ENCODE results near the gene CTAG2. TPM values are rescaled to one million over a fixed set of nuclear protein-coding genes. Genes with fewer than 3 reads are reported as not detected.
"Not testable (repeated sequence)": the region's sequence is repeated elsewhere in the genome, so short reads cannot be mapped to it uniquely, and the experiment has no call there.

The CTAG2 gene
- total RNA-seq, 4 donors from 2014 or later, result not detected

DNA sequence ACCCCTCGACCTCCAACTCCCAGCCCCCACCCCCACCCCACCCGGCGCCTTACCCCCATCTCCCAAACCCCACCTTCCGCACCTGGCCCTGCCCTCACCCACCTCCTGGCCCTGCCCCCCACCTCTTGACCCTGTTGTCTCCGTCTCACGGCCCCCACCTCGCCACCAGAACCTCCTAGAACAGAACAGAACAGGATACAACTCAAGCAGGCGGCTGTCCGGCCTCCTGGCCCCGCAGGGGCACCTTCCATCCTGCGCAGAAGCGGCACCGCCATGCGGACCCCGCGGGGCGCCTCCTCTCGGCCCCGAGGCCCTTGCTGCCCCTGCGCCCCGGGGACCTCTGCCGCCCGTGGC, 354 bp downstream of the CTAG2 start:
- 97% methylated on average over 22 of the region's 23 CpGs for WGBS
- Histone ChIP-seq H3K9me3 (no peaks in the 10 kb centered on the region), H3K4me3 (no peak overlapping the region), H3K4me1 (no peaks in the 10 kb centered on the region), H3K27me3 (no peaks in the 10 kb centered on the region), H3K36me3 (no peaks in the 10 kb centered on the region), H3K27ac (replicated peaks in 1 of 4) (no peak overlapping the region)
- no peak for TF ChIP-seq POLR2A (IDR thresholded peaks at IDR 0.05; ENCODE audit: low read depth)
- TF ChIP-seq, protein P1, sequence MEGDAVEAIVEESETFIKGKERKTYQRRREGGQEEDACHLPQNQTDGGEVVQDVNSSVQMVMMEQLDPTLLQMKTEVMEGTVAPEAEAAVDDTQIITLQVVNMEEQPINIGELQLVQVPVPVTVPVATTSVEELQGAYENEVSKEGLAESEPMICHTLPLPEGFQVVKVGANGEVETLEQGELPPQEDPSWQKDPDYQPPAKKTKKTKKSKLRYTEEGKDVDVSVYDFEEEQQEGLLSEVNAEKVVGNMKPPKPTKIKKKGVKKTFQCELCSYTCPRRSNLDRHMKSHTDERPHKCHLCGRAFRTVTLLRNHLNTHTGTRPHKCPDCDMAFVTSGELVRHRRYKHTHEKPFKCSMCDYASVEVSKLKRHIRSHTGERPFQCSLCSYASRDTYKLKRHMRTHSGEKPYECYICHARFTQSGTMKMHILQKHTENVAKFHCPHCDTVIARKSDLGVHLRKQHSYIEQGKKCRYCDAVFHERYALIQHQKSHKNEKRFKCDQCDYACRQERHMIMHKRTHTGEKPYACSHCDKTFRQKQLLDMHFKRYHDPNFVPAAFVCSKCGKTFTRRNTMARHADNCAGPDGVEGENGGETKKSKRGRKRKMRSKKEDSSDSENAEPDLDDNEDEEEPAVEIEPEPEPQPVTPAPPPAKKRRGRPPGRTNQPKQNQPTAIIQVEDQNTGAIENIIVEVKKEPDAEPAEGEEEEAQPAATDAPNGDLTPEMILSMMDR (IDR thresholded peaks at IDR 0.05), result no peak
- no peak for TF ChIP-seq EP300 (IDR thresholded peaks at IDR 0.05)
- no peak for TF ChIP-seq POLR2AphosphoS5 (IDR thresholded peaks at IDR 0.05)
- intact Hi-C loops (cut with DNase I), result no loop called here
- DNase-seq (ENCODE audit: extremely low spot score), result no peak

DNA sequence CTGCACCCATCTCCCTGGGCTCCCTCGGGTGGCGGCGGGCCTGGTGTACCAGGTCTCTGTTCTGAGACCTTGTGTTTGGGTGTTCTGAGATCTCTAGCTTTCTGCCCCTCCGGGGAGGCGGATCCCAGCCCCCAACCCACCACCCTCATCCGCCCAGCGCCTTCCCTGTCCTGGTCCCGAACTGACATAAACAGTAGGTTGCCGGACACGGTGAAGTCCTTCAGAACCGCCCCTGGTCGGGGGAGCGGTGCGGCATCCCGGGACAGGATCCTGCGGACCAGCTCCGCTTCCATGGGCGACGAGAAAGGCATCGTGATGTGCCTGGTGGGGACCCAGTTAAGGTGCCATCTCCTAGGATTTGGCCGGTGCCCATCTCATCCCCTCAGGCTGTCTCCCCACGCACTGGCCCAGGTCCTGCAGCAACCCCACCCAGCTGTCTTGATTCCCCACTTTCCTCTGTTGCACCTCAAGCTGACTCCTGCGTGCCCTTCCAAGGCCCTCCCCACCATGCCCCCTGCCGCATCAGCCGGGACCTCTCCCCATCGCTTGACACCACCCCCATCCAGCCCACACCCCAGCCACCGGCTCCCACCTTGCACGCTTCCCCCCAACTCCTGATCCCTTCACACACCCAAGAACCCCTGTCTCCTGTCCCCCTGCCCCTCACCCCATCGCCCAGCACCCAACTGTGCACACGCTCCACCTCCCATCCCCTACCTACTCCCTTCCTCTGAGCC, 900 bp downstream of the CTAG2 start:
- H3K4me3 ChIP-seq, result no peak overlapping the region
- no peaks in the 10 kb centered on the region for H3K9me3 ChIP-seq
- H3K4me1 ChIP-seq, result no peaks in the 10 kb centered on the region
- WGBS, result 94% methylated on average over 22 of the region's 30 CpGs
- no peaks in the 10 kb centered on the region for H3K27me3 ChIP-seq
- TF ChIP-seq POLR2A (IDR thresholded peaks at IDR 0.05; ENCODE audit: low read depth) (no peak), POLR2AphosphoS5 (IDR thresholded peaks at IDR 0.05) (no peak), EP300 (IDR thresholded peaks at IDR 0.05) (no peak)
- TF ChIP-seq, protein P1 (IDR thresholded peaks at IDR 0.05), result no peak
- DNase-seq (ENCODE audit: extremely low spot score), result no peak
- intact Hi-C loops (cut with DNase I), result no loop called here
- H3K27ac ChIP-seq (replicated peaks in 1 of 4), result no peak overlapping the region
- H3K36me3 ChIP-seq, result no peaks in the 10 kb centered on the region

DNA sequence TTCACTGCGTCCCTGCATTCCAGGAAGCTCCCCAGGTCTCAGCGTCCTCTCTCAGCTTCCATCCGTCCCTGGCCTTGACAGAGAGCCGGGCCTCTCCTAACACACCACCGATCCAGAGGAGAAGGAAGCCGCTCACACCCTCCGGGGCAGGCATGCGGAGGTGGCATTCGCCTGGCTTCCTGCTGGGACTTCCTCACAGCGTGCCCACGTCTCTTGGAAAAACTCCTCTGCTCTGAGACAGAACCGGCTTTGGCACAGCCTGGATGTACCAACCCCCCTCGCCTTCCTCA, 3.2 kb downstream of the CTAG2 start:
- 71% methylated on average over 12 of the region's 13 CpGs for WGBS
- intact Hi-C loops (cut with DNase I), result no loop called here
- Histone ChIP-seq H3K36me3 (no peaks in the 10 kb centered on the region), H3K27ac (replicated peaks in 1 of 4) (no peak overlapping the region), H3K4me3 (no peak overlapping the region), H3K4me1 (no peaks in the 10 kb centered on the region), H3K9me3 (no peaks in the 10 kb centered on the region), H3K27me3 (no peaks in the 10 kb centered on the region)
- DNase-seq (ENCODE audit: extremely low spot score), result no peak
- TF ChIP-seq POLR2A (IDR thresholded peaks at IDR 0.05; ENCODE audit: low read depth) (no peak), EP300 (IDR thresholded peaks at IDR 0.05) (no peak), POLR2AphosphoS5 (IDR thresholded peaks at IDR 0.05) (no peak)
- TF ChIP-seq, protein P1 (IDR thresholded peaks at IDR 0.05), result no peak

DNA sequence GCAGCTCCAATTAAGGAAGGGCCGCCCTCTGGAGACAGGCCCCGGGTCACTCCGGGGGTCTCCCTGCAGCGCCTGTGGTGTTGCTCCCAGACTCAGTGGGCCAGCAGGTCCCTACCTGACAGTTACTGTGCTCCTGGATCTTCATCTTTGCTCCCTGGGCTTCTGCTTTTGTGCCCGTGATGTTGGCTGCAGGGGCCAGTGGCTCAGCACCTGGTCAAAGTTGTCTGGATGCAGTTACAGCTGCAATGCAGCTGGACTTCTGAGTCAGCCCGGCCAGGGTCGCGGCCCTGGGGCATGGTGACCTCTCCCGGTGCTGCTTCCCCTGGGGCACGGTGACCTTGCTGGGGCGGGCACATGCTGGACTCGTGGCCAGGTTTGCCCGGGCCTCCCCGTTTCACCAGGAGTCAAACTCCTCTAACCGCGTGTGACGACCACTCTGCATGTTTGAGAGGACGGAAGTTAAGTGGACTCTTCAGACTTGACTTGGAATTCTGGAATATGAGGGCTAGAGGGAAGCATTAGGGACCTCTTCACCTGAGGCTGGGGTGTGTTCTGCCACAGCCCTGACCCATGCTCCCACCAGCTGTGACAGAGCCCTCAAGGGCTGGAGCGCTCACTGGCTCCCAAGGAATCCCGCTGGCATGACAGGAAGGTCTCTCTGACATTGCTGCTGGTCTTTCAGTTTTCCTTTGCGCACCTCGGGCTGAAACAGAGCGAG, 3.7 kb downstream of the CTAG2 start:
- no peaks in the 10 kb centered on the region for H3K9me3 ChIP-seq
- H3K27ac ChIP-seq (replicated peaks in 1 of 4), result no peak overlapping the region
- 82% methylated on average over 20 of the region's 23 CpGs for WGBS
- no peak for DNase-seq (ENCODE audit: extremely low spot score)
- H3K4me3 ChIP-seq, result no peak overlapping the region
- H3K4me1 ChIP-seq, result no peaks in the 10 kb centered on the region
- H3K27me3 ChIP-seq, result no peaks in the 10 kb centered on the region
- intact Hi-C loops (cut with DNase I), result no loop called here
- no peak for TF ChIP-seq POLR2A (IDR thresholded peaks at IDR 0.05; ENCODE audit: low read depth)
- no peak for TF ChIP-seq EP300 (IDR thresholded peaks at IDR 0.05)
- no peaks in the 10 kb centered on the region for H3K36me3 ChIP-seq

DNA sequence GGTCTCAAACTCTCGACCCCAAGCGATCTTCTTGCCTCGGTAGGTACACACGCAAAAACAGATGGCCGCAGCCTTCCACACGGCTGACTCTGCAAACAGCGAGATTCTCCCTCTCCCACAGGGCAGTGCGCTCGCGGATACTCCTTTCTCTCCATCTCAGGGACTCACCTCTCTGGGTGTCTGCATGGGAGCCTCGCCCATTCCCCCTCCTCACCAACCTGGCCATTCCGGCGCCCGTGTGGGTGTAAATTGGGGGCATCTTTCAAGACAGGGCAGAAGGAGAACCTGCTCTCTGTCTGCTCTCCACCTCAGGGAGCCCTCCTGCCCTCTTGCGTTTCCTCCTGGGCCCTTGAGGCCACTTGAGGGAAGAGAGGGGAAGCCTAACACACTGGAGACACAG, 4.4 kb downstream of the CTAG2 start:
- Histone ChIP-seq H3K27me3 (no peaks in the 10 kb centered on the region), H3K36me3 (no peaks in the 10 kb centered on the region), H3K27ac (replicated peaks in 1 of 4) (no peak overlapping the region), H3K4me3 (no peak overlapping the region), H3K9me3 (no peaks in the 10 kb centered on the region), H3K4me1 (no peaks in the 10 kb centered on the region)
- DNase-seq (ENCODE audit: extremely low spot score), result no peak
- intact Hi-C loops (cut with DNase I), result no loop called here
- 84% methylated on average over 15 of the region's 15 CpGs for WGBS
- TF ChIP-seq POLR2AphosphoS5 (IDR thresholded peaks at IDR 0.05) (no peak), EP300 (IDR thresholded peaks at IDR 0.05) (no peak), POLR2A (IDR thresholded peaks at IDR 0.05; ENCODE audit: low read depth) (no peak)
- TF ChIP-seq, protein P1 (IDR thresholded peaks at IDR 0.05), result no peak

DNA sequence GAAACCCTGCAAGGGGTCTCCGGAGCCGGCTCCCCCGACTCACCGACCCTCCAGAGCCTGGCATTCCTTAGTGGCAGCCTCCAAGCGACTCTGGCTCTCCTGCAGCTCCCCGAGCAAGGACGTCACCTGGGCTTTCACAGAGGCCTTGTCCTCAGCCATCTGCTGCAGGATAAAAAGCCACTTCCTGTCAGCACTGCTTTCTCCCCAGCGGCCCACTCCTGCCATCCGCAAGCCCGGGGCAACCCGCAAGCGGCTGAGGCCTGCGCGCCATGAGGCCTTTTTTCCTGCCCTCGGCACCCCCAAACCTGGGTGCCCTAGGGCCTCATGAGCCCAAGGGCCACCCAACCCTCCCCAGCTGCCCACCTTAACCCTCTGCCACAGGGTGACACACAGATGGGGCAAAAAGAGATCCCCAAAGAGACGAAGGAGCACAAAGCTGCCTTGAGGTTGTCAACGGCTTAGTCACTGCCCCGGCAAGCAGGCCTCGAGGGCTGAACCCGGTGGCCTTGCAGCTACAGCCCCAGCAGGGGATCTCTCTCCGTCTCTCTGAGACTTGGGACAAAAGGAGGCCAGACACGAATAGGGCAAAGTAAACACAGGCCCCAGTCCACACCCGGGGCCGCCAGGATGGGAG, 7.5 kb downstream of the CTAG2 start:
- H3K27me3 ChIP-seq; DNase-seq (ENCODE audit: extremely low spot score); H3K27ac ChIP-seq (replicated peaks in 1 of 4); H3K9me3 ChIP-seq; H3K4me3 ChIP-seq; intact Hi-C loops (cut with DNase I); H3K4me1 ChIP-seq; H3K36me3 ChIP-seq: not testable (repeated sequence)
- WGBS, result no CpG with 5 or more reads among the region's 24 CpGs

DNA sequence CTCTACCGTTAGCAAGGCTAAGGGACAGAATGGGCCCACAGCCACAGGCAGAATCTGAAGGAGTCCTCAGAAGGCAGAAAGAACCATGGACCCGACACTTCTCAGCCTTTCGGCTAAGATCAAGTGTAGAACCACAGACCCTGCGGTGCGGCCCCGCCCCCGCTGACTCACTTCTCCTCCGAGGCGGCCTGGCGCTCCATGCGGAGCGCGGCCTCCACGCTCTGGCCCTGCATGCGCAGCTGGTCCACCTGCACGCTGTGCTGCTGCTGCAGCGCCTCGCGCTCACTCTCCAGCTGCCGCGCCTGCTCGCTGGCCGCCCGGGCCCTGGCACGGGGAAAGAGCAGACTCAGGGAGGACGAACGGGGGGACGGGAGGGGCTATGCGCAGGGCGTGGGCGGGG, 9.7 kb downstream of the CTAG2 start:
- H3K27ac ChIP-seq (replicated peaks in 1 of 4); H3K9me3 ChIP-seq; DNase-seq (ENCODE audit: extremely low spot score); H3K36me3 ChIP-seq; H3K4me3 ChIP-seq; H3K27me3 ChIP-seq; intact Hi-C loops (cut with DNase I); H3K4me1 ChIP-seq: not testable (repeated sequence)
- WGBS, result no CpG with 5 or more reads among the region's 31 CpGs

DNA sequence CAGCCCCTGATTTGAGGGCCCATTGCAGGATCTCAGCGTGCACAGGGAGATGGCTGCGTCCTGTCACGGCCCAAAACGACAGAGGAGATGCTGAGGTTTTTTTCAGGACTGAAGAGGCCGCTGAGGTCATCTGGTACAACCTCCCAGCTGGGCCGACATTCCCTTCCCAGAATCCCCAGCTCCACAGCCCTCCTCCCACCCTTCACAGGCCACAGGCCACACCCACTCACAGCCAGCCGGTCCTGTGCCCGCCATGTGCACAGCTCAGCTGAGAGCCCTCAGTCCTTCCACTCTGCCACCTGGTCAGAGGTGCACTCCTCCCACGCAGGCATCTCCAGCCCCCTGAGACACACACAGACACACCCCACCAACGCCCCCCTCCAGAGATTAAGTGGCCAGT, 11.6 kb downstream of the CTAG2 start:
- not testable (repeated sequence) for DNase-seq (ENCODE audit: extremely low spot score)

More for the DNA sequence above, 11.6 kb downstream of the CTAG2 start:
- intact Hi-C loops (cut with DNase I); H3K4me1 ChIP-seq; H3K27ac ChIP-seq (replicated peaks in 1 of 4); H3K27me3 ChIP-seq; H3K9me3 ChIP-seq; H3K4me3 ChIP-seq; H3K36me3 ChIP-seq: not testable (repeated sequence)
- no CpG with 5 or more reads among the region's 10 CpGs for WGBS

Data from esophagus muscularis mucosa (tissue), 4 donors.